ENCODE measurements around the gene QDPR. TPM values are rescaled to one million over a fixed set of nuclear protein-coding genes. Genes with fewer than 3 reads are reported as not detected.
A peak's percentile ranks its signal among the peaks of the same experiment; 100 is the strongest.

Gene QDPR
- total and polyA plus RNA-seq, 4 experiments from 2014 or later = 21.8 to 46.0 (median 29.9) TPM

GRCh38 chr4:17480210-17480927, 31.5 kb downstream of the QDPR start:
- intact Hi-C loops (cut with micrococcal nuclease) = no loop called here
- no peaks in the 10 kb centered on the region for H3K4me1 ChIP-seq (ENCODE audit: insufficient read depth, low read length)
- no peak overlapping the region for H3K27ac ChIP-seq (ENCODE audit: low read depth, low read length)
- no peaks in the 10 kb centered on the region for H3K36me3 ChIP-seq (ENCODE audit: insufficient read depth, low read length)
- no peak overlapping the region for H3K4me3 ChIP-seq (ENCODE audit: low read length in 2 of 2)
- CTCF ChIA-PET (ENCODE audit: partially characterized antibody) = interaction anchor here (1.6 kb wide), 1 partner anchor 9 kb away, joined by 7 read pairs; no protein-coding TSS in a partner anchor
- Mint-ChIP-seq H3K27ac (no peak overlapping the region), H3K4me3 (no peak overlapping the region), H3K27me3 (no peaks in the 10 kb centered on the region), H3K9me3 (no peaks in the 10 kb centered on the region), H3K4me1 (peaks cover 0 to 2% (median 0%) of the 10 kb centered on the region in 4 donors), H3K36me3 (peaks cover 10 to 11% of the 10 kb centered on the region in 2 donors)
- no peak for DNase-seq
- H3K9me3 ChIP-seq (ENCODE audit: control insufficient read depth in 1 of 2, low read length in 2 of 2) = no peaks in the 10 kb centered on the region
- H3K27me3 ChIP-seq (ENCODE audit: insufficient read depth, low read length) = no peaks in the 10 kb centered on the region
- POLR2A ChIA-PET (ENCODE audit: partially characterized antibody) = no interaction called here

GRCh38 chr4:17477774-17478472, 34.0 kb downstream of the QDPR start:
- no peaks in the 10 kb centered on the region for H3K27me3 ChIP-seq (ENCODE audit: insufficient read depth, low read length)
- ChIA-PET CTCF (ENCODE audit: partially characterized antibody) (no interaction called here), POLR2A (ENCODE audit: partially characterized antibody) (no interaction called here)
- no peaks in the 10 kb centered on the region for H3K27me3 Mint-ChIP-seq
- H3K9me3 Mint-ChIP-seq = no peaks in the 10 kb centered on the region
- no peaks in the 10 kb centered on the region for H3K4me1 ChIP-seq (ENCODE audit: insufficient read depth, low read length)
- DNase-seq = no peak
- H3K9me3 ChIP-seq (ENCODE audit: control insufficient read depth in 1 of 2, low read length in 2 of 2) = no peaks in the 10 kb centered on the region
- no peak overlapping the region for H3K27ac ChIP-seq (ENCODE audit: low read depth, low read length)
- no peak overlapping the region for H3K27ac Mint-ChIP-seq
- H3K4me1 Mint-ChIP-seq = no peaks in the 10 kb centered on the region
- H3K4me3 ChIP-seq (ENCODE audit: low read length in 2 of 2) = no peak overlapping the region
- intact Hi-C loops (cut with micrococcal nuclease) = no loop called here
- H3K36me3 ChIP-seq (ENCODE audit: insufficient read depth, low read length) = no peaks in the 10 kb centered on the region
- peaks cover 2 to 3% of the 10 kb centered on the region in 2 donors for H3K36me3 Mint-ChIP-seq
- H3K4me3 Mint-ChIP-seq = no peak overlapping the region

GRCh38 chr4:17476853-17477252, 35.0 kb downstream of the QDPR start:
- CTCF ChIA-PET (ENCODE audit: partially characterized antibody) = interaction anchor here (0.7 to 2.5 kb wide), 2 partner anchors 27 to 29 kb away, joined by 3 to 5 read pairs; no protein-coding TSS in a partner anchor
- DNase-seq = no peak
- no peak overlapping the region for H3K27ac ChIP-seq (ENCODE audit: low read depth, low read length)

GRCh38 chr4:17475481-17475880, 36.4 kb downstream of the QDPR start:
- intact Hi-C loops (cut with micrococcal nuclease) = no loop called here
- CTCF ChIA-PET (ENCODE audit: partially characterized antibody) = interaction anchor here (2.5 kb wide), 1 partner anchor 28 kb away, joined by 5 read pairs; no protein-coding TSS in a partner anchor
- Mint-ChIP-seq H3K27ac (no peak overlapping the region), H3K36me3 (peaks cover 2 to 11% of the 10 kb centered on the region in 2 donors), H3K9me3 (no peaks in the 10 kb centered on the region), H3K4me1 (peaks cover 0 to 3% (median 0%) of the 10 kb centered on the region in 4 donors), H3K4me3 (no peak overlapping the region), H3K27me3 (no peaks in the 10 kb centered on the region)
- POLR2A ChIA-PET (ENCODE audit: partially characterized antibody) = no interaction called here
- Histone ChIP-seq H3K4me3 (ENCODE audit: low read length in 2 of 2) (no peak overlapping the region), H3K27me3 (ENCODE audit: insufficient read depth, low read length) (no peaks in the 10 kb centered on the region), H3K9me3 (ENCODE audit: control insufficient read depth in 1 of 2, low read length in 2 of 2) (no peaks in the 10 kb centered on the region), H3K27ac (ENCODE audit: low read depth, low read length) (no peak overlapping the region), H3K36me3 (ENCODE audit: insufficient read depth, low read length) (no peaks in the 10 kb centered on the region), H3K4me1 (ENCODE audit: insufficient read depth, low read length) (no peaks in the 10 kb centered on the region)
- no peak for DNase-seq

More at GRCh38 chr4:17476853-17477252, 35.0 kb downstream of the QDPR start:
- Mint-ChIP-seq H3K36me3 (peaks cover 2 to 6% of the 10 kb centered on the region in 2 donors), H3K4me3 (no peak overlapping the region), H3K27ac (peak overlapping the region in 2 of 7 donors; percentile 5 to 28), H3K9me3 (no peaks in the 10 kb centered on the region), H3K4me1 (peaks cover 0 to 3% (median 0%) of the 10 kb centered on the region in 4 donors), H3K27me3 (no peaks in the 10 kb centered on the region)
- intact Hi-C loops (cut with micrococcal nuclease) = no loop called here
- Histone ChIP-seq H3K27me3 (ENCODE audit: insufficient read depth, low read length) (no peaks in the 10 kb centered on the region), H3K4me3 (ENCODE audit: low read length in 2 of 2) (no peak overlapping the region), H3K9me3 (ENCODE audit: control insufficient read depth in 1 of 2, low read length in 2 of 2) (no peaks in the 10 kb centered on the region), H3K4me1 (ENCODE audit: insufficient read depth, low read length) (no peaks in the 10 kb centered on the region), H3K36me3 (ENCODE audit: insufficient read depth, low read length) (no peaks in the 10 kb centered on the region)
- POLR2A ChIA-PET (ENCODE audit: partially characterized antibody) = no interaction called here

- Histone ChIP-seq H3K4me1 (ENCODE audit: insufficient read depth, low read length) (no peaks in the 10 kb centered on the region), H3K27me3 (ENCODE audit: insufficient read depth, low read length) (no peaks in the 10 kb centered on the region), H3K36me3 (ENCODE audit: insufficient read depth, low read length) (no peaks in the 10 kb centered on the region), H3K4me3 (ENCODE audit: low read length in 2 of 2) (no peak overlapping the region), H3K27ac (ENCODE audit: low read depth, low read length) (no peak overlapping the region), H3K9me3 (ENCODE audit: control insufficient read depth in 1 of 2, low read length in 2 of 2) (no peaks in the 10 kb centered on the region)
- Mint-ChIP-seq H3K27ac (peak overlapping the region in 1 of 7 donors; percentile 29), H3K36me3 (peaks cover 0 to 11% of the 10 kb centered on the region in 2 donors), H3K4me3 (no peak overlapping the region), H3K4me1 (peaks cover 0 to 3% (median 0%) of the 10 kb centered on the region in 4 donors), H3K9me3 (no peaks in the 10 kb centered on the region), H3K27me3 (no peaks in the 10 kb centered on the region)
- CTCF ChIA-PET (ENCODE audit: partially characterized antibody) = interaction anchor here (1.1 to 3.3 kb wide), 2 partner anchors 23 kb away, joined by 3 to 15 read pairs; no protein-coding TSS in a partner anchor
- intact Hi-C loops (cut with micrococcal nuclease) = no loop called here
- DNase-seq = no peak
- POLR2A ChIA-PET (ENCODE audit: partially characterized antibody) = no interaction called here
These were observed 41.8 kb downstream of the QDPR start for GRCh38 chr4:17469931-17470674.

GRCh38 chr4:17468619-17469221, 43.2 kb downstream of the QDPR start:
- no peak overlapping the region for H3K4me3 Mint-ChIP-seq
- H3K4me1 Mint-ChIP-seq = peaks cover 0 to 4% (median 0%) of the 10 kb centered on the region in 4 donors
- Histone ChIP-seq H3K27me3 (ENCODE audit: insufficient read depth, low read length) (no peaks in the 10 kb centered on the region), H3K4me1 (ENCODE audit: insufficient read depth, low read length) (no peaks in the 10 kb centered on the region), H3K36me3 (ENCODE audit: insufficient read depth, low read length) (no peaks in the 10 kb centered on the region), H3K27ac (ENCODE audit: low read depth, low read length) (no peak overlapping the region), H3K9me3 (ENCODE audit: control insufficient read depth in 1 of 2, low read length in 2 of 2) (no peaks in the 10 kb centered on the region), H3K4me3 (ENCODE audit: low read length in 2 of 2) (no peak overlapping the region)
- ChIA-PET CTCF (ENCODE audit: partially characterized antibody) (interaction anchor here (0.8 to 1.1 kb wide), 3 partner anchors 21 to 1178 kb away, joined by 3 read pairs; partner anchors contain the start of gene MED28), POLR2A (ENCODE audit: partially characterized antibody) (no interaction called here)
- intact Hi-C loops (cut with micrococcal nuclease) = no loop called here
- H3K27me3 Mint-ChIP-seq = no peaks in the 10 kb centered on the region
- H3K9me3 Mint-ChIP-seq = no peaks in the 10 kb centered on the region
- H3K27ac Mint-ChIP-seq = no peak overlapping the region
- H3K36me3 Mint-ChIP-seq = peaks cover 0 to 17% of the 10 kb centered on the region in 2 donors
- no peak for DNase-seq
